PC-3 (cell line): Measurements from ENCODE around the gene TSHZ2. TPM values are rescaled to one million over a fixed set of nuclear protein-coding genes. Genes with fewer than 3 reads are reported as not detected.

ENCODE experiments used
- ATAC-seq: fragments of 200-7000 bp; cut with Tn5 transposase; 2 replicates; pipeline ENCODE4 v1.9.1; 2020; ENCODE audit warnings: mild to moderate bottlenecking, moderate library complexity
- BruUV-seq: library from RNA; stranded (reverse); fragments of 400-500 nt; replicated peaks from 2 replicates; lab custom pipeline; 2021; lab: Mats Ljungman, UMichigan
- CTCF ChIA-PET: fragments of 300-600 bp; sonication (Branson Sonifier 250); formaldehyde crosslinking; loops from one replicate; lab custom pipeline; 2022; ENCODE audit warnings: antibody characterized with exemption; lab: Charles Lee
- POLR2A ChIA-PET: fragments of 300-600 bp; sonication (Branson Sonifier 250); formaldehyde crosslinking; loops from one replicate; lab custom pipeline; 2022; ENCODE audit warnings: antibody characterized with exemption; ENCODE audit not compliant: unreplicated experiment; lab: Charles Lee
- DNase-seq: peaks from one replicate; pipeline ENCODE4 v3.0.0-alpha.2; 2015
- H2AFZ ChIP-seq: fragments of 300-600 bp; sonication (generic); 2 replicates; pipeline ENCODE4 v1.6.0; 2016; ENCODE audit warnings: antibody characterized with exemption, low read length
- H3F3A ChIP-seq: fragments of 300-600 bp; sonication (generic); one replicate; pipeline ENCODE4 v1.6.0; 2017; ENCODE audit warnings: antibody characterized with exemption, low read length, control low read depth, mild to moderate bottlenecking; ENCODE audit not compliant: unreplicated experiment
- H3K27ac ChIP-seq: fragments of 300-600 bp; sonication (generic); 2 replicates; pipeline ENCODE4 v1.5.1; 2016; ENCODE audit warnings: mild to moderate bottlenecking, low read length
- H3K27me3 ChIP-seq: fragments of 300-600 bp; sonication (generic); 2 replicates; pipeline ENCODE4 v1.6.1; 2016; ENCODE audit warnings: low read length, mixed read lengths
- H3K36me3 ChIP-seq: fragments of 300-600 bp; sonication (generic); 2 replicates; pipeline ENCODE4 v1.6.1; 2016; ENCODE audit warnings: low read depth, mixed run types, low read length, mixed read lengths
- H3K4me1 ChIP-seq: fragments of 300-600 bp; sonication (generic); 2 replicates; pipeline ENCODE4 v1.5.1; 2016; ENCODE audit warnings: low read length; ENCODE audit not compliant: insufficient read depth
- H3K4me2 ChIP-seq: fragments of 300-600 bp; sonication (generic); 2 replicates; pipeline ENCODE4 v1.6.0; 2016; ENCODE audit warnings: low read length
- H3K4me3 ChIP-seq: fragments of 300-600 bp; sonication (generic); 2 replicates; pipeline ENCODE4 v1.5.1; 2016; ENCODE audit warnings: mild to moderate bottlenecking, low read length, mixed read lengths
- H3K79me2 ChIP-seq: fragments of 300-600 bp; sonication (generic); 2 replicates; pipeline ENCODE4 v1.6.1; 2017; ENCODE audit warnings: low read length, mixed read lengths
- H3K9ac ChIP-seq: fragments of 300-600 bp; sonication (generic); 2 replicates; pipeline ENCODE4 v1.6.0; 2016; ENCODE audit warnings: mild to moderate bottlenecking, low read length
- H3K9me2 ChIP-seq: fragments of 300-600 bp; sonication (generic); replicated peaks from 2 replicates; pipeline ENCODE4 v1.6.1; 2016; ENCODE audit warnings: mixed run types, low read length, mixed read lengths
- H3K9me3 ChIP-seq: fragments of 300-600 bp; sonication (generic); 2 replicates; pipeline ENCODE4 v1.6.1; 2016; ENCODE audit warnings: low read length, mixed read lengths
- H4K20me1 ChIP-seq: fragments of 300-600 bp; sonication (generic); 2 replicates; pipeline ENCODE4 v1.6.1; 2016; ENCODE audit warnings: low read length, mixed read lengths
- CTCF ChIP-seq: fragments of 300-600 bp; sonication (generic); conservative IDR thresholded peaks from 2 replicates; pipeline ENCODE4 v1.5.1; 2017; ENCODE audit warnings: antibody characterized with exemption, low read depth, mild to moderate bottlenecking, low read length
- EZH2 ChIP-seq: fragments of 300-600 bp; sonication (generic); IDR thresholded peaks from one replicate; pipeline ENCODE4 v1.6.1; 2017; ENCODE audit warnings: antibody characterized with exemption, mild to moderate bottlenecking, low read length; ENCODE audit not compliant: unreplicated experiment
- EZH2phosphoT487 ChIP-seq: fragments of 300-600 bp; sonication (generic); IDR thresholded peaks from 2 replicates; pipeline ENCODE4 v1.6.1; 2018; ENCODE audit warnings: mild to moderate bottlenecking, antibody characterized with exemption, low read length, borderline replicate concordance
- intact Hi-C: fragments of 100-400 bp; cut with micrococcal nuclease; formaldehyde crosslinking; loops from 2 replicates; pipeline ENCODE4 v1.9.0; 2023
- total RNA-seq: library from RNA; depleted of rRNA; stranded (reverse); fragments of >200 nt; gene quantifications from 2 replicates; pipeline ENCODE4 v1.2.3, GENCODE V29; 2014

The TSHZ2 gene
- total RNA-seq, 1 experiment from 2014 or later = not detected

GRCh38 chr20:53369871-53370270 lies 397.7 kb downstream of the TSHZ2 start:
- Histone ChIP-seq H3K27ac (no peak overlapping the region), H3K4me1 (no peaks in the 10 kb centered on the region), H3K27me3 (peaks cover 85% of the 10 kb centered on the region), H2AFZ (no peak overlapping the region), H3F3A (no peaks in the 10 kb centered on the region), H3K9ac (no peak overlapping the region), H3K9me2 (no peaks in the 10 kb centered on the region), H3K9me3 (no peaks in the 10 kb centered on the region), H3K36me3 (no peaks in the 10 kb centered on the region), H3K4me2 (no peak overlapping the region), H3K79me2 (no peaks in the 10 kb centered on the region), H4K20me1 (no peaks in the 10 kb centered on the region), H3K4me3 (no peak overlapping the region)
- no peak for TF ChIP-seq EZH2phosphoT487
- TF ChIP-seq CTCF = no peak
- TF ChIP-seq EZH2 = no peak
- no peak for ATAC-seq
- POLR2A ChIA-PET = no interaction called here
- CTCF ChIA-PET = no interaction called here
- intact Hi-C loops = no loop called here
- BruUV-seq = no TSS peak
- no peak for DNase-seq

- H3K9me2 ChIP-seq = no peaks in the 10 kb centered on the region
- TF ChIP-seq EZH2phosphoT487 (no peak), EZH2 (no peak), CTCF (no peak)
- DNase-seq (no peak), ATAC-seq (no peak)
- H3K27ac ChIP-seq = no peak overlapping the region
- ChIA-PET CTCF (no interaction called here), POLR2A (no interaction called here)
- H3K4me2 ChIP-seq = no peak overlapping the region
- H3F3A ChIP-seq = no peaks in the 10 kb centered on the region
- no peaks in the 10 kb centered on the region for H3K4me1 ChIP-seq
- H3K4me3 ChIP-seq = no peak overlapping the region
- H3K79me2 ChIP-seq = no peaks in the 10 kb centered on the region
- intact Hi-C loops = no loop called here
- H3K9me3 ChIP-seq = no peaks in the 10 kb centered on the region
- peaks cover 84% of the 10 kb centered on the region for H3K27me3 ChIP-seq
- H2AFZ ChIP-seq = no peak overlapping the region
- no peak overlapping the region for H3K9ac ChIP-seq
- no peaks in the 10 kb centered on the region for H4K20me1 ChIP-seq
- no peaks in the 10 kb centered on the region for H3K36me3 ChIP-seq
- BruUV-seq = no TSS peak
Observed at GRCh38 chr20:53370345-53370961, 398.3 kb downstream of the TSHZ2 start.

- no peak overlapping the region for H3K9ac ChIP-seq
- H3F3A ChIP-seq = no peaks in the 10 kb centered on the region
- H3K79me2 ChIP-seq = no peaks in the 10 kb centered on the region
- ATAC-seq = no peak
- ChIA-PET CTCF (no interaction called here), POLR2A (no interaction called here)
- no peaks in the 10 kb centered on the region for H4K20me1 ChIP-seq
- no peak overlapping the region for H3K4me3 ChIP-seq
- no peak overlapping the region for H3K4me2 ChIP-seq
- BruUV-seq = no TSS peak
- no peak for DNase-seq
- intact Hi-C loops = no loop called here
- H3K27ac ChIP-seq = no peak overlapping the region
- H2AFZ ChIP-seq = no peak overlapping the region
- no peaks in the 10 kb centered on the region for H3K9me2 ChIP-seq
- H3K27me3 ChIP-seq = peaks cover 84% of the 10 kb centered on the region
- no peak for TF ChIP-seq EZH2phosphoT487
- TF ChIP-seq CTCF = no peak
- no peak for TF ChIP-seq EZH2
- H3K4me1 ChIP-seq = no peaks in the 10 kb centered on the region
- H3K36me3 ChIP-seq = no peaks in the 10 kb centered on the region
- H3K9me3 ChIP-seq = no peaks in the 10 kb centered on the region
Observed at GRCh38 chr20:53371216-53371615, 399.1 kb downstream of the TSHZ2 start.
